22Rv1 (cell line): ENCODE measurements around the gene LRRN2.

Source experiments
- CTCF ChIP-seq: fragments of 450-650 bp; IDR thresholded peaks from 2 replicates; pipeline ENCODE4 v1.5.1; 2017; ENCODE audit warnings: mild to moderate bottlenecking
- ZFX ChIP-seq: fragments of 450-650 bp; IDR thresholded peaks from 2 replicates; pipeline ENCODE4 v1.6.1; 2017; ENCODE audit warnings: antibody characterized with exemption, borderline replicate concordance

GRCh38 chr1:204602871-204603542 is 82.5 kb downstream of the LRRN2 start:
- no peak for TF ChIP-seq CTCF
- TF ChIP-seq ZFX = no peak
